Measurements from ENCODE around the gene KLHDC7B.

DNA sequence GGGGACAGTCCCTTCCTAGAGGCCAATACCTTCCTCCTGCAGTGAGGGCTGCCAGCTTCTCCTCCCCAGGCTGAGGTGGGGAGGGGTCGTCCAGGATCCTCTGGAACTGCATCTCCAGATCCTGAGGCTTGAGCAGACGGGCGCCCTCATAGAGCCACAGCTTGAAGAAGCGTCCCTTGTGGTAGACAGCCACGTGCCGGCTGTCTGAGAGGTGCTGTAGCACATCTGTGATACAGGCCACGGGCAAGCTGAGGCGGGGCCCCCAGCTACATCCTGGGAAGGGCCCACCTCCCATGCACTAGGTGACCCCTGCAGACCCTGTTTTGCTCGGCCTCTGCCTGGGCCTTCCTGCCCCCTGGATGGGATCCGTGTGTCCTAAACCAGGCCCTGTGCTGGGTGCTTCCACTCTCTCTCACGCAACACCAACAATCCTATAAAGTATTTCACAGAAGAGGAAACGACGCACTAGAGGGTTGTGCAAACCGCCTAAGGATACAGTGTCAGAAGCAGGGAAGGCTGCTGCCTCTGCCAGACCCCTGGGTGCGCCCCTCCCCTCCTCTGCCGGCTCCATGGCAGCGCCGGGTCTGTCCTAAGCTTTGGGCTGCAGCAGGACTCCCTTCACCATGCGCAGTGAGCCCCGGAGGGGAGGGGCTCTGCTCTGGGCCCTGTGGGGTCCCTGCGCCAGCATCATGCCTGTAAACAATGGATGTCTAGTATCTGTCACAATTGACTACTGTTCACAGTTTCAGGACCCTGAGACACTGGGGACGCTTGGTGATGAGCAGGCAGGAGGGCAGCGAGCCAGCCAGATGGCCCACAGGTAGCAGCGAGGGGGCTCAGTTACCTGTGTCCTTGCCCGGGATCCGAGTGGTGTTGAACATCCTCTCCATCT is 28.0 kb downstream of the KLHDC7B start:
- no peak for TF ChIP-seq EZH2 (IDR thresholded peaks at IDR 0.05; ENCODE audit: borderline replicate concordance, low read depth, low read length, severe bottlenecking)
- no peak for TF ChIP-seq CTCF (IDR thresholded peaks at IDR 0.05; ENCODE audit: extremely low read depth in 1 of 2, insufficient read depth in 1 of 2, low read depth in 1 of 2, low read length in 2 of 2)
- TF ChIP-seq POLR2A (IDR thresholded peaks at IDR 0.05; ENCODE audit: low read depth, low read length), result no peak
- no peak for TF ChIP-seq JUN (IDR thresholded peaks at IDR 0.05; ENCODE audit: borderline replicate concordance, insufficient read depth, insufficient read length, low read depth)
- no peak for TF ChIP-seq FOS (IDR thresholded peaks at IDR 0.05; ENCODE audit: borderline replicate concordance, insufficient read depth, low read length)

Measured in endothelial cell of umbilical vein (primary cell).